ENCODE results near the gene ARPC4. TPM values are rescaled to one million over a fixed set of nuclear protein-coding genes. Genes with fewer than 3 reads are reported as not detected.

The ARPC4 gene
- total RNA-seq, 4 donors from 2014 or later = 96.3 to 169 (median 125) TPM

GRCh38 chr3:9815986-9816385 lies 23.1 kb downstream of the ARPC4 start:
- Histone ChIP-seq H3K27me3 (no peaks in the 10 kb centered on the region), H3K4me1 (peaks cover 0 to 8% (median 4%) of the 10 kb centered on the region in 4 donors), H3K4me3 (no peak overlapping the region), H3K27ac (no peak overlapping the region), H3K9me3 (no peaks in the 10 kb centered on the region), H3K36me3 (peaks cover 0 to 64% (median 5%) of the 10 kb centered on the region in 3 donors)
- TF ChIP-seq, protein P1, sequence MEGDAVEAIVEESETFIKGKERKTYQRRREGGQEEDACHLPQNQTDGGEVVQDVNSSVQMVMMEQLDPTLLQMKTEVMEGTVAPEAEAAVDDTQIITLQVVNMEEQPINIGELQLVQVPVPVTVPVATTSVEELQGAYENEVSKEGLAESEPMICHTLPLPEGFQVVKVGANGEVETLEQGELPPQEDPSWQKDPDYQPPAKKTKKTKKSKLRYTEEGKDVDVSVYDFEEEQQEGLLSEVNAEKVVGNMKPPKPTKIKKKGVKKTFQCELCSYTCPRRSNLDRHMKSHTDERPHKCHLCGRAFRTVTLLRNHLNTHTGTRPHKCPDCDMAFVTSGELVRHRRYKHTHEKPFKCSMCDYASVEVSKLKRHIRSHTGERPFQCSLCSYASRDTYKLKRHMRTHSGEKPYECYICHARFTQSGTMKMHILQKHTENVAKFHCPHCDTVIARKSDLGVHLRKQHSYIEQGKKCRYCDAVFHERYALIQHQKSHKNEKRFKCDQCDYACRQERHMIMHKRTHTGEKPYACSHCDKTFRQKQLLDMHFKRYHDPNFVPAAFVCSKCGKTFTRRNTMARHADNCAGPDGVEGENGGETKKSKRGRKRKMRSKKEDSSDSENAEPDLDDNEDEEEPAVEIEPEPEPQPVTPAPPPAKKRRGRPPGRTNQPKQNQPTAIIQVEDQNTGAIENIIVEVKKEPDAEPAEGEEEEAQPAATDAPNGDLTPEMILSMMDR (IDR thresholded peaks at IDR 0.05) = no peak
- TF ChIP-seq POLR2A (IDR thresholded peaks at IDR 0.05) (no peak), EP300 (IDR thresholded peaks at IDR 0.05) (no peak)
- DNase-seq (ENCODE audit: low spot score in 2 of 2) = no peak
- WGBS, 2 donors = 90 to 92% methylated on average over 9 of the region's 9 CpGs

GRCh38 chr3:9817436-9817835 lies 24.6 kb downstream of the ARPC4 start:
- no peak for DNase-seq (ENCODE audit: low spot score in 2 of 2)
- H3K27ac ChIP-seq = no peak overlapping the region
- H3K4me3 ChIP-seq = no peak overlapping the region
- no peaks in the 10 kb centered on the region for H3K27me3 ChIP-seq
- peaks cover 0 to 70% (median 5%) of the 10 kb centered on the region in 3 donors for H3K36me3 ChIP-seq
- no peaks in the 10 kb centered on the region for H3K9me3 ChIP-seq
- 77 to 83% methylated on average over 6 of the region's 6 CpGs for WGBS, 2 donors
- TF ChIP-seq EP300 (IDR thresholded peaks at IDR 0.05) = no peak
- TF ChIP-seq, protein P1 (IDR thresholded peaks at IDR 0.05) = no peak
- H3K4me1 ChIP-seq = no peaks in the 10 kb centered on the region

DNA sequence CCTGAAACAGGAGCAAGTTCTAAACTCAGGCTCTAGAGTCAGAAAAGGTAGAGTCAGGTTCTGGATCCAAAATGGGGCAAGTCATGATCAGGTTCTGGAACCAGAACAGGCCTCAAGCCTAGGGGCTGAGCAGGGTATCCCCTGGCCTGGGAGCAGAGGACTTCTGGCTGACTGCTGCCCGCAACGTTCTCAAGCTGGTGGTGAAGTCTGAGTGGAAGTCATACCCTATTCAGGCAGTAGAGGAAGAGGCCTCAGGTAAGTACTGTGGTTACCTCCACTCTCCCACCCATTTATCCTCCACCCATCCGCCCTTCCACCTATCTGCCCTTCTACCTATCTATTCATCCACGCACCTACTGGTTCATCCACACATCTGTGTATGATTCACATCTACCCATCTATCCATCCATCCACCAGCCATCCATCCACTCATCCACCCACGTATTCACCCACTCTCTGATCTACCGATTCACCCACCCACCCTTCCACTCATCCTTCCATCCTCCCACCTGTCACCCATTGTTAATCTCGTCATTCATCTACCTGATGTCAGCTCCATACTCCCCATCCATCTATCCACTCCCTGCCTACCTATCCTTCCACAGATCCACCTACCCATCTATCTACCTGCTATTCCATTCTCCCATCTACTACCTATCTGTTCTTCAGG lies 25.9 kb downstream of the ARPC4 start:
- H3K27me3 ChIP-seq = no peaks in the 10 kb centered on the region
- H3K4me1 ChIP-seq = no peaks in the 10 kb centered on the region
- no peaks in the 10 kb centered on the region for H3K9me3 ChIP-seq
- no peak for DNase-seq (ENCODE audit: low spot score in 2 of 2)
- peaks cover 0 to 59% (median 0%) of the 10 kb centered on the region in 3 donors for H3K36me3 ChIP-seq
- TF ChIP-seq, protein P1 (IDR thresholded peaks at IDR 0.05) = no peak
- TF ChIP-seq POLR2A (IDR thresholded peaks at IDR 0.05) (no peak), EP300 (IDR thresholded peaks at IDR 0.05) (no peak)
- no peak overlapping the region for H3K27ac ChIP-seq
- no peak overlapping the region for H3K4me3 ChIP-seq
- 93 to 96% methylated on average over 6 of the region's 7 CpGs for whole genome bisulfite sequencing, 2 donors

GRCh38 chr3:9820543-9820942 lies 27.7 kb downstream of the ARPC4 start:
- Histone ChIP-seq H3K9me3 (no peaks in the 10 kb centered on the region), H3K27ac (no peak overlapping the region), H3K4me3 (no peak overlapping the region), H3K4me1 (no peaks in the 10 kb centered on the region), H3K36me3 (peaks cover 0 to 49% (median 0%) of the 10 kb centered on the region in 3 donors), H3K27me3 (no peaks in the 10 kb centered on the region)
- no peak for DNase-seq (ENCODE audit: low spot score in 2 of 2)
- TF ChIP-seq, protein P1 (IDR thresholded peaks at IDR 0.05) = no peak
- TF ChIP-seq EP300 (IDR thresholded peaks at IDR 0.05) = no peak
- TF ChIP-seq POLR2A (IDR thresholded peaks at IDR 0.05) = no peak
- WGBS, 2 donors = 77 to 89% methylated on average over 7 to 12 of the region's 12 CpGs

DNA sequence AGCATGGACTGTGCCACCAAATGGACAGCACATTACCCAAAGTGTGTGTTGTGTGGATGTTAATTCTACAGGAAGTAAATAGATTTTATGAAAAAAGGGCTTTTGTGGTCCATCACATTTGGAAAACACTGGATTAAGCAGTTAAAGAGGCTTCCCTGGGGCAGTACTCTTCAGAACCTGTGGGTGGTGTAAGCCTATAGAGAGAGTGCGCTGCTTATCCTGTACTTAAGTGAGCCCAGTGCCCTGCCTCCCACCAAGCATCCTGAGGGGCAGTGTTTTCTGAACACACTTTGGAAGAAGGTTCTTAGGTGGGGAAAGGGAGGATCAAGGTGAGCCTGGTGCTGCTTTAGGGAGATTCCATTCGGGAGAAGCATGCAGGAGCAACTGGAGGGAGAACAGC lies 28.1 kb downstream of the ARPC4 start:
- TF ChIP-seq, protein P1 (IDR thresholded peaks at IDR 0.05) = no peak
- TF ChIP-seq POLR2A (IDR thresholded peaks at IDR 0.05) = no peak
- no peak for TF ChIP-seq EP300 (IDR thresholded peaks at IDR 0.05)
- Histone ChIP-seq H3K27ac (no peak overlapping the region), H3K36me3 (peaks cover 0 to 49% (median 0%) of the 10 kb centered on the region in 3 donors), H3K4me1 (no peaks in the 10 kb centered on the region), H3K27me3 (no peaks in the 10 kb centered on the region), H3K4me3 (no peak overlapping the region), H3K9me3 (no peaks in the 10 kb centered on the region)
- no peak for DNase-seq (ENCODE audit: low spot score in 2 of 2)
- WGBS, 2 donors = 67 to 76% methylated on average over 2 of the region's 2 CpGs
